Smooth muscle cell (in vitro differentiated cells): ENCODE data around the gene FAM221B. TPM values are rescaled to one million over a fixed set of nuclear protein-coding genes. Genes with fewer than 3 reads are reported as not detected.

ENCODE experiments used
- DNase-seq: peaks from one replicate; lab custom pipeline; 2025; ENCODE audit not compliant: unreplicated experiment; lab: John Stamatoyannopoulos, UW
- H2AFZ ChIP-seq: fragments of 200-600 bp; sonication (generic); 2 replicates; pipeline ENCODE4 v1.6.0; 2016; ENCODE audit warnings: antibody characterized with exemption, low read depth, mild to moderate bottlenecking
- H3F3A ChIP-seq: fragments of 200-600 bp; sonication (generic); 2 replicates; pipeline ENCODE4 v1.6.0; 2017; ENCODE audit warnings: antibody characterized with exemption, low read depth
- H3K27ac ChIP-seq: fragments of 200-600 bp; sonication (generic); 2 replicates; pipeline ENCODE4 v1.5.1; 2016; ENCODE audit warnings: low read depth, mild to moderate bottlenecking
- H3K27me3 ChIP-seq: fragments of 200-600 bp; sonication (generic); 2 replicates; pipeline ENCODE4 v1.6.1; 2016; ENCODE audit warnings: low read depth, mild to moderate bottlenecking
- H3K36me3 ChIP-seq: fragments of 200-600 bp; sonication (generic); 2 replicates; pipeline ENCODE4 v1.5.1; 2016; ENCODE audit warnings: low read depth
- H3K4me1 ChIP-seq: fragments of 200-600 bp; sonication (generic); 2 replicates; pipeline ENCODE4 v1.5.1; 2016; ENCODE audit warnings: low read depth
- H3K4me2 ChIP-seq: fragments of 200-600 bp; sonication (generic); 2 replicates; pipeline ENCODE4 v1.6.0; 2016; ENCODE audit warnings: mild to moderate bottlenecking
- H3K4me3 ChIP-seq: fragments of 200-600 bp; sonication (generic); 2 replicates; pipeline ENCODE4 v1.5.1; 2016; ENCODE audit warnings: mild to moderate bottlenecking
- H3K79me2 ChIP-seq: fragments of 200-600 bp; sonication (generic); 2 replicates; pipeline ENCODE4 v1.6.0; 2016; ENCODE audit warnings: low read depth, mild to moderate bottlenecking
- H3K9ac ChIP-seq: fragments of 200-600 bp; sonication (generic); 2 replicates; pipeline ENCODE4 v1.6.0; 2016; ENCODE audit warnings: low read depth
- H3K9me3 ChIP-seq: fragments of 200-600 bp; sonication (generic); replicated peaks from 2 replicates; pipeline ENCODE4 v1.5.1; 2016; ENCODE audit warnings: low read depth
- H4K20me1 ChIP-seq: fragments of 200-600 bp; sonication (generic); 2 replicates; pipeline ENCODE4 v1.6.0; 2016; ENCODE audit warnings: low read depth
- CTCF ChIP-seq: fragments of 200-600 bp; sonication (generic); IDR thresholded peaks from 2 replicates; pipeline ENCODE4 v1.5.1; 2017; ENCODE audit warnings: borderline replicate concordance, mild to moderate bottlenecking, antibody characterized with exemption; ENCODE audit not compliant: insufficient read depth, poor library complexity, severe bottlenecking
- WGBS: methylation state at CpG from one replicate; pipeline ENCODE4 v1.1.7; 2016; ENCODE audit warnings: low lambda C conversion rate; 5-methylcytosine and 5-hydroxymethylcytosine counted together
- polyA plus RNA-seq: library from polyadenylated mRNA; unstranded; fragments of >200 nt; fragmentation: Nextera tagmentation; extraction: Ambion mirVana; gene quantifications from 2 replicates; pipeline ENCODE4 v1.2.1, GENCODE V29; 2016
- total RNA-seq: library from RNA; depleted of rRNA; stranded (reverse); fragments of >200 nt; gene quantifications from 2 replicates; pipeline ENCODE4 v1.2.3, GENCODE V29; 2014

The FAM221B gene
- total and polyA plus RNA-seq, 2 experiments from 2014 or later, result not detected

- H2AFZ ChIP-seq, result no peak overlapping the region
- no peaks in the 10 kb centered on the region for H3K36me3 ChIP-seq
- no peaks in the 10 kb centered on the region for H3K9me3 ChIP-seq
- H3K4me3 ChIP-seq, result no peak overlapping the region
- peak; percentile 8 for TF ChIP-seq CTCF
- no peak overlapping the region for H3K4me2 ChIP-seq
- H3F3A ChIP-seq, result peaks cover 3% of the 10 kb centered on the region
- peaks cover 9% of the 10 kb centered on the region for H3K4me1 ChIP-seq
- peaks cover 3% of the 10 kb centered on the region for H3K27me3 ChIP-seq
- 68% methylated on average over 1 of the region's 1 CpG for WGBS
- no peaks in the 10 kb centered on the region for H3K79me2 ChIP-seq
- H4K20me1 ChIP-seq, result no peaks in the 10 kb centered on the region
- no peak overlapping the region for H3K27ac ChIP-seq
- DNase-seq, result no peak
- H3K9ac ChIP-seq, result no peak overlapping the region
Measured at GRCh38 chr9:35816708-35817107, 11.8 kb downstream of the FAM221B start.

GRCh38 chr9:35814841-35815543 is 13.5 kb downstream of the FAM221B start, which contains the start of gene HINT2:
Gene HINT2 (minus strand): TSS chr9:35815042. CDS start chr9:35814979, 63 bp downstream.
- H3F3A ChIP-seq, result peaks cover 3% of the 10 kb centered on the region
- H3K9ac ChIP-seq, result peak within 1 kb of the TSS; percentile 71
- H3K9me3 ChIP-seq, result no peaks in the 10 kb centered on the region
- no peaks in the 10 kb centered on the region for H3K79me2 ChIP-seq
- peaks cover 9% of the 10 kb centered on the region for H3K4me1 ChIP-seq
- DNase-seq, result peak; percentile 76
- H3K27me3 ChIP-seq, result peaks cover 3% of the 10 kb centered on the region
- H3K27ac ChIP-seq, result peak within 1 kb of the TSS; percentile 50
- no peak for TF ChIP-seq CTCF
- 2% methylated on average over 36 of the region's 52 CpGs for WGBS
- H2AFZ ChIP-seq, result peak within 1 kb of the TSS; percentile 91
- peak within 1 kb of the TSS; percentile 85 for H3K4me3 ChIP-seq
- H3K4me2 ChIP-seq, result peak within 1 kb of the TSS; percentile 93
- no peaks in the 10 kb centered on the region for H3K36me3 ChIP-seq
- H4K20me1 ChIP-seq, result no peaks in the 10 kb centered on the region

GRCh38 chr9:35814106-35814840 is 14.3 kb downstream of the FAM221B start:
- peak; percentile 51 for DNase-seq
- WGBS, result 10% methylated on average over 29 of the region's 29 CpGs
- Histone ChIP-seq H3K4me1 (peaks cover 9% of the 10 kb centered on the region), H3F3A (peaks cover 3% of the 10 kb centered on the region), H2AFZ (peak overlapping the region; percentile 91), H3K4me3 (peak overlapping the region; percentile 85), H3K27ac (peak overlapping the region; percentile 50), H3K9ac (peak overlapping the region; percentile 71), H3K4me2 (peak overlapping the region; percentile 93), H3K9me3 (no peaks in the 10 kb centered on the region), H3K36me3 (no peaks in the 10 kb centered on the region), H3K79me2 (no peaks in the 10 kb centered on the region), H4K20me1 (no peaks in the 10 kb centered on the region), H3K27me3 (peaks cover 3% of the 10 kb centered on the region)
- peak; percentile 21 for TF ChIP-seq CTCF
